SK-N-SH treated with all-trans-retinoic acid at 6 μM for 48 hours (cell line): Measurements from ENCODE around the gene POLR1C.

Experiments used
- ATAC-seq: fragments of 200-7000 bp; cut with Tn5 transposase; 3 replicates; pipeline ENCODE4 v1.9.1; 2020; ENCODE audit warnings: mild to moderate bottlenecking, moderate library complexity
- ARNTL ChIP-seq: fragments of 450-650 bp; formaldehyde crosslinking; IDR thresholded peaks from 2 replicates; pipeline ENCODE4 v1.5.0; 2020; ENCODE audit warnings: low read depth, mild to moderate bottlenecking, moderate library complexity, borderline replicate concordance
- BACH2 ChIP-seq: fragments of 250-450 bp; sonication (Bioruptor Pico); IDR thresholded peaks from 2 replicates; pipeline ENCODE4 v1.9.0; 2021; ENCODE audit warnings: mild to moderate bottlenecking, borderline replicate concordance
- CREB5 ChIP-seq: fragments of 250-450 bp; sonication (Bioruptor Pico); IDR thresholded peaks from 2 replicates; pipeline ENCODE4 v1.5.1; 2020; ENCODE audit warnings: low read depth, mild to moderate bottlenecking, moderate library complexity
- CSDC2 ChIP-seq: fragments of 250-450 bp; sonication (Bioruptor Pico); IDR thresholded peaks from 2 replicates; pipeline ENCODE4 v1.5.0; 2020; ENCODE audit warnings: mild to moderate bottlenecking, moderate library complexity
- CSRNP3 ChIP-seq: fragments of 250-450 bp; sonication (Bioruptor Pico); IDR thresholded peaks from 2 replicates; pipeline ENCODE4 v1.5.1; 2021; ENCODE audit warnings: mild to moderate bottlenecking, moderate library complexity
- ESRRG ChIP-seq: fragments of 250-450 bp; sonication (Bioruptor Pico); IDR thresholded peaks from 2 replicates; pipeline ENCODE4 v1.6.1; 2021; ENCODE audit warnings: mild to moderate bottlenecking
- GLIS3 ChIP-seq: fragments of 250-450 bp; sonication (Bioruptor Pico); IDR thresholded peaks from 2 replicates; pipeline ENCODE4 v1.5.0; 2020; ENCODE audit warnings: mild to moderate bottlenecking, moderate library complexity
- ISL1 ChIP-seq: fragments of 250-450 bp; sonication (Bioruptor Pico); IDR thresholded peaks from 2 replicates; pipeline ENCODE4 v2.1.2; 2022; ENCODE audit warnings: mild to moderate bottlenecking, moderate library complexity
- PATZ1 ChIP-seq: fragments of 250-450 bp; sonication (Bioruptor Pico); IDR thresholded peaks from 2 replicates; pipeline ENCODE4 v1.8.0; 2020; ENCODE audit warnings: mild to moderate bottlenecking, moderate library complexity, borderline replicate concordance
- POU6F1 ChIP-seq: fragments of 250-450 bp; sonication (Bioruptor Pico); IDR thresholded peaks from 2 replicates; pipeline ENCODE4 v1.8.0; 2021; ENCODE audit warnings: low read depth, mild to moderate bottlenecking, moderate library complexity, borderline replicate concordance
- PPARA ChIP-seq: fragments of 250-450 bp; sonication (Bioruptor Pico); IDR thresholded peaks from 2 replicates; pipeline ENCODE4 v1.5.0; 2020; ENCODE audit warnings: mild to moderate bottlenecking, borderline replicate concordance
- RARB ChIP-seq: fragments of 250-450 bp; sonication (Bioruptor Pico); IDR thresholded peaks from 2 replicates; pipeline ENCODE4 v1.8.0; 2021; ENCODE audit warnings: mild to moderate bottlenecking, moderate library complexity
- SNAI2 ChIP-seq: fragments of 250-450 bp; sonication (Bioruptor Pico); IDR thresholded peaks from 2 replicates; pipeline ENCODE4 v1.5.0; 2020; ENCODE audit warnings: mild to moderate bottlenecking, moderate library complexity
- TCF4 ChIP-seq: fragments of 250-450 bp; sonication (Bioruptor Pico); IDR thresholded peaks from 2 replicates; pipeline ENCODE4 v1.8.0; 2021; ENCODE audit warnings: mild to moderate bottlenecking, moderate library complexity, borderline replicate concordance
- TOX ChIP-seq: fragments of 250-450 bp; sonication (Bioruptor Pico); IDR thresholded peaks from 2 replicates; pipeline ENCODE4 v1.8.0; 2021; ENCODE audit warnings: mild to moderate bottlenecking, moderate library complexity, borderline replicate concordance
- TSHZ2 ChIP-seq: fragments of 250-450 bp; sonication (Bioruptor Pico); IDR thresholded peaks from 2 replicates; pipeline ENCODE4 v1.5.0; 2020; ENCODE audit warnings: mild to moderate bottlenecking, moderate library complexity
- ZC3H10 ChIP-seq: fragments of 250-450 bp; sonication (Bioruptor Pico); IDR thresholded peaks from 2 replicates; pipeline ENCODE4 v1.5.1; 2021; ENCODE audit warnings: mild to moderate bottlenecking, moderate library complexity
- ZFP3 ChIP-seq: fragments of 250-450 bp; sonication (Bioruptor Pico); IDR thresholded peaks from 2 replicates; pipeline ENCODE4 v1.5.0; 2020; ENCODE audit warnings: mild to moderate bottlenecking, moderate library complexity
- ZFP30 ChIP-seq: fragments of 450-650 bp; formaldehyde crosslinking; IDR thresholded peaks from 2 replicates; pipeline ENCODE4 v1.5.0; 2022; ENCODE audit warnings: mild to moderate bottlenecking, moderate library complexity
- ZNF70 ChIP-seq: fragments of 450-650 bp; formaldehyde crosslinking; IDR thresholded peaks from 2 replicates; pipeline ENCODE4 v1.5.0; 2020; ENCODE audit warnings: mild to moderate bottlenecking, moderate library complexity

The POLR1C gene

GRCh38 chr6:43517505-43518357 is 842 bp downstream of the POLR1C start (continued):
- TF ChIP-seq CSRNP3 (CRISPR knock-in tag) (no peak), ZFP30 (CRISPR knock-in tag) (no peak), POU6F1 (no peak), ZC3H10 (CRISPR knock-in tag) (no peak), SNAI2 (CRISPR knock-in tag) (no peak), TOX (CRISPR knock-in tag) (no peak)

GRCh38 chr6:43520097-43520496 is 3.2 kb downstream of the POLR1C start:
- TF ChIP-seq ARNTL (CRISPR knock-in tag) (no peak), CREB5 (CRISPR knock-in tag) (no peak), PPARA (no peak), RARB (CRISPR knock-in tag) (no peak), ESRRG (CRISPR knock-in tag) (no peak), ZC3H10 (CRISPR knock-in tag) (no peak), ZNF70 (CRISPR knock-in tag) (no peak), TCF4 (CRISPR knock-in tag) (no peak), ISL1 (CRISPR knock-in tag) (no peak), CSRNP3 (CRISPR knock-in tag) (no peak), SNAI2 (CRISPR knock-in tag) (no peak), TOX (CRISPR knock-in tag) (no peak), CSDC2 (CRISPR knock-in tag) (no peak), POU6F1 (no peak), BACH2 (CRISPR knock-in tag) (no peak), ZFP3 (no peak)
- no peak for ATAC-seq

GRCh38 chr6:43521836-43522235 is 4.9 kb downstream of the POLR1C start:
- ATAC-seq = no peak
- TF ChIP-seq ISL1 (CRISPR knock-in tag) = no peak
- no peak for TF ChIP-seq TCF4 (CRISPR knock-in tag)
- TF ChIP-seq CSRNP3 (CRISPR knock-in tag) = no peak
- TF ChIP-seq ZNF70 (CRISPR knock-in tag) = no peak
- TF ChIP-seq TSHZ2 (CRISPR knock-in tag) = no peak
- TF ChIP-seq ZC3H10 (CRISPR knock-in tag) = no peak
- no peak for TF ChIP-seq PATZ1 (CRISPR knock-in tag)
- no peak for TF ChIP-seq ESRRG (CRISPR knock-in tag)
- no peak for TF ChIP-seq ZFP30 (CRISPR knock-in tag)
- TF ChIP-seq CREB5 (CRISPR knock-in tag) = no peak
- TF ChIP-seq GLIS3 (CRISPR knock-in tag) = no peak
- no peak for TF ChIP-seq PPARA
- TF ChIP-seq TOX (CRISPR knock-in tag) = no peak
